SK-N-SH (cell line): ENCODE results near the gene CUX1. TPM values are rescaled to one million over a fixed set of nuclear protein-coding genes. Genes with fewer than 3 reads are reported as not detected.

Source experiments
- CTCF ChIA-PET: fragments of 300-600, 350-600 bp; formaldehyde crosslinking; extraction: SDS; loops from one replicate; lab custom pipeline; 2021; lab: Yijun Ruan, JAX
- POLR2A ChIA-PET: fragments of 350-600 bp; sonication (Branson Sonifier 250); formaldehyde crosslinking; extraction: SDS; loops from one replicate; lab custom pipeline; 2020; ENCODE audit warnings: antibody characterized with exemption, inconsistent platforms; lab: Yijun Ruan, JAX
- DNase-seq: peaks from one replicate; pipeline ENCODE4 v3.0.0; 2012
- H2AFZ ChIP-seq: fragments of 200-600 bp; sonication (generic); 2 replicates; pipeline ENCODE4 v1.8.1; 2016; ENCODE audit warnings: antibody characterized with exemption, mild to moderate bottlenecking, low read depth
- H3F3A ChIP-seq: fragments of 200-600 bp; sonication (generic); replicated peaks from 2 replicates; pipeline ENCODE3; 2016; ENCODE audit warnings: antibody characterized with exemption, mild to moderate bottlenecking; ENCODE audit not compliant: insufficient read depth
- H3K27ac ChIP-seq, 2 experiments: fragments of 200-500 bp in 1 of 2; fragments of 200-600 bp in 1 of 2; sonication (Bioruptor generic) in 1 of 2; sonication (generic), shearing (Covaris generic) in 1 of 2; 2 replicates each; pipeline versions ENCODE4 v1.5.1 to v1.6.1; 2014 to 2016; ENCODE audit warnings: low read depth in 2 of 2, inconsistent platforms in 1 of 2, low read length in 1 of 2, mild to moderate bottlenecking in 1 of 2, mixed read lengths in 1 of 2
- H3K27me3 ChIP-seq: fragments of 200-600 bp; sonication (generic), shearing (Covaris generic); 2 replicates; pipeline ENCODE4 v1.6.1; 2016; ENCODE audit warnings: mixed run types; ENCODE audit not compliant: insufficient read depth
- H3K36me3 ChIP-seq, 2 experiments: fragments of 200-500 bp in 1 of 2; fragments of 200-600 bp in 1 of 2; sonication (Bioruptor generic) in 1 of 2; sonication (generic) in 1 of 2; replicated peaks in 1 of 2; 2 replicates each; pipeline versions ENCODE3 to v1.5.1; 2014 to 2016; ENCODE audit warnings: low read length in 1 of 2, mild to moderate bottlenecking in 1 of 2; ENCODE audit not compliant: insufficient read depth in 2 of 2, control insufficient read depth in 1 of 2
- H3K4me1 ChIP-seq, 2 experiments: fragments of 200-500 bp in 1 of 2; fragments of 200-600 bp in 1 of 2; sonication (Bioruptor generic) in 1 of 2; sonication (generic), shearing (Covaris generic) in 1 of 2; 2 replicates each; pipeline versions ENCODE4 v1.5.1 to v1.6.1; 2014 to 2016; ENCODE audit warnings: low read depth in 1 of 2, low read length in 1 of 2, mixed run types in 1 of 2; ENCODE audit not compliant: insufficient read depth in 2 of 2, control insufficient read depth in 1 of 2
- H3K4me2 ChIP-seq: fragments of 200-600 bp; sonication (generic), shearing (Covaris generic); 2 replicates; pipeline ENCODE4 v1.6.1; 2017; ENCODE audit warnings: mixed run types
- H3K4me3 ChIP-seq, 2 experiments: fragments of 200-500 bp in 1 of 2; fragments of 200-600 bp in 1 of 2; sonication (Bioruptor generic) in 1 of 2; sonication (generic), shearing (Covaris generic) in 1 of 2; 2 replicates each; pipeline versions ENCODE4 v1.5.1 to v1.8.1; 2014 to 2016; ENCODE audit warnings: low read depth in 2 of 2, inconsistent platforms in 1 of 2, low read length in 1 of 2, mild to moderate bottlenecking in 1 of 2, mixed read lengths in 1 of 2, moderate library complexity in 1 of 2
- H3K79me2 ChIP-seq: fragments of 200-600 bp; sonication (generic); 2 replicates; pipeline ENCODE4 v1.8.1; 2017; ENCODE audit warnings: mild to moderate bottlenecking; ENCODE audit not compliant: insufficient read depth
- H3K9ac ChIP-seq: fragments of 200-600 bp; sonication (generic); 2 replicates; pipeline ENCODE4 v1.6.1; 2017; ENCODE audit warnings: mixed run types
- H3K9me2 ChIP-seq: fragments of 200-600 bp; sonication (generic); 2 replicates; pipeline ENCODE4 v1.6.1; 2017; ENCODE audit warnings: mixed run types
- H3K9me3 ChIP-seq: fragments of 200-600 bp; sonication (generic); 2 replicates; pipeline ENCODE4 v1.6.1; 2017; ENCODE audit warnings: mixed run types, mild to moderate bottlenecking, moderate library complexity
- H4K20me1 ChIP-seq: fragments of 200-600 bp; sonication (generic); 2 replicates; pipeline ENCODE4 v1.6.1; 2017; ENCODE audit warnings: mild to moderate bottlenecking, mixed run types; ENCODE audit not compliant: insufficient read depth
- FOSL2 ChIP-seq: IDR thresholded peaks from 2 replicates; pipeline ENCODE4 v1.4.0; 2012; ENCODE audit warnings: low read depth, mild to moderate bottlenecking, moderate library complexity, borderline replicate concordance
- FOXJ3 ChIP-seq: sonication (generic); formaldehyde crosslinking; IDR thresholded peaks from 2 replicates; pipeline ENCODE4 v1.5.1; 2020; ENCODE audit warnings: mild to moderate bottlenecking, missing genetic modification reagents
- GATA2 ChIP-seq: sonication (generic); formaldehyde crosslinking; IDR thresholded peaks from 2 replicates; pipeline ENCODE4 v1.5.0; 2020; ENCODE audit warnings: mild to moderate bottlenecking, missing genetic modification reagents
- NFIC ChIP-seq: IDR thresholded peaks from 2 replicates; pipeline ENCODE4 v1.4.0; 2012; ENCODE audit warnings: borderline replicate concordance
- PBX3 ChIP-seq: IDR thresholded peaks from 2 replicates; pipeline ENCODE4; 2012
- POLR2AphosphoS5 ChIP-seq: IDR thresholded peaks from 2 replicates; pipeline ENCODE4 v1.6.1; 2012; ENCODE audit warnings: low read depth, low read length
- RCOR1 ChIP-seq: fragments of 150-350 bp; IDR thresholded peaks from 2 replicates; pipeline ENCODE4 v1.6.1; 2017; ENCODE audit warnings: antibody characterized with exemption, low read length
- SMC3 ChIP-seq: IDR thresholded peaks from 2 replicates; pipeline ENCODE4 v1.6.1; 2012; ENCODE audit warnings: low read depth, low read length, improper control_type of control experiment
- TCF12 ChIP-seq: IDR thresholded peaks from 2 replicates; pipeline ENCODE4 v1.4.0; 2012
- TEAD4 ChIP-seq: IDR thresholded peaks from 2 replicates; pipeline ENCODE4 v1.4.0; 2012; ENCODE audit warnings: mild to moderate bottlenecking, borderline replicate concordance; ENCODE audit not compliant: insufficient read depth
- YY1 ChIP-seq: IDR thresholded peaks from 2 replicates; pipeline ENCODE4 v1.4.0; 2012; ENCODE audit warnings: low read depth, mild to moderate bottlenecking
- WGBS: methylation state at CpG from one replicate; pipeline ENCODE4 v1.1.6; 2017; ENCODE audit warnings: low lambda C conversion rate; 5-methylcytosine and 5-hydroxymethylcytosine counted together
- polyA plus RNA-seq, 3 experiments: library from polyadenylated mRNA; depleted of rRNA; stranded (reverse); fragments of >200 nt; gene quantifications; 2 replicates each; pipeline ENCODE4 v1.2.3, GENCODE V29; 2012
- TF ChIP-seq, protein P1 (sequence below): fragments of 200-600 bp; sonication (generic); IDR thresholded peaks from 2 replicates; pipeline ENCODE4 v1.6.1; 2017; ENCODE audit warnings: antibody characterized with exemption, mild to moderate bottlenecking, moderate library complexity

The CUX1 gene
- polyA plus RNA-seq, 1 of the 3 experiments (the other 2 are of a cell fraction): 68.6 TPM

DNA sequence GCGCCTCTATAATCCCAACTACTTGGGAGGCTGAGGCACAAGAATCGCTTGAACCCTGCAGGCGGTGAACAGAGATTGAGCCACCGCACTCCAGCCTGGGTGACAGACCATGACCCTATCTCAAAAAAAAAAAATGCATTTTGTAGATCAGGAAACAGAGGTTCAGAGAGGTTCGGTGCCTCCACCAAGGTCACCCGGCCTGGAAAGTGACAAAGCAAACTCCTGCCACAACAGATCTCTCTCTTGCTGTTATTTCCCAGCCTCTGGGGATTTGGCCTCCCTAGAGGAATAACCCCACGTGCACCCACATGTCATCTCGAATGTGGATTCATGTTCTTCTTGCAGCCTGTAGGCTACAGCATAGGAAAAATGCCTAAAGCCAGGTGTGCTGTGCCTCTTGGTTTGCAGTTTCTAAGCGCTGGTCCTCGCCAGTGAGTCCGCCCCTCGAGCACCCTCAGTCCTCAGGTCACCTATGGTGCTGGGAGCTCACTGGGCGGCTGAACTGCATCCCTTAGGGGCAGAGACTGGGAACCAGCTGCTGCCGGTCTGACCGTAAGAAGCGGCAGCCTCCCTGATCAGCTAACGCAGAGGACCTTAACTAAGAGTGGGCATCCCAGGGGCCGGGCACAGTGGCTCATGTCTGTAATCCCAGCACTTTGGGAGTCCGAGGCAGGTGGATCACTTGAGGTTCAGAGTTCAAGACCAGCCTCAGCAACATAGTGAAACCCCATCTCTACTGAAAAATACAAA is 417.6 kb downstream of the CUX1 start (continued):
- TF ChIP-seq, protein P1, sequence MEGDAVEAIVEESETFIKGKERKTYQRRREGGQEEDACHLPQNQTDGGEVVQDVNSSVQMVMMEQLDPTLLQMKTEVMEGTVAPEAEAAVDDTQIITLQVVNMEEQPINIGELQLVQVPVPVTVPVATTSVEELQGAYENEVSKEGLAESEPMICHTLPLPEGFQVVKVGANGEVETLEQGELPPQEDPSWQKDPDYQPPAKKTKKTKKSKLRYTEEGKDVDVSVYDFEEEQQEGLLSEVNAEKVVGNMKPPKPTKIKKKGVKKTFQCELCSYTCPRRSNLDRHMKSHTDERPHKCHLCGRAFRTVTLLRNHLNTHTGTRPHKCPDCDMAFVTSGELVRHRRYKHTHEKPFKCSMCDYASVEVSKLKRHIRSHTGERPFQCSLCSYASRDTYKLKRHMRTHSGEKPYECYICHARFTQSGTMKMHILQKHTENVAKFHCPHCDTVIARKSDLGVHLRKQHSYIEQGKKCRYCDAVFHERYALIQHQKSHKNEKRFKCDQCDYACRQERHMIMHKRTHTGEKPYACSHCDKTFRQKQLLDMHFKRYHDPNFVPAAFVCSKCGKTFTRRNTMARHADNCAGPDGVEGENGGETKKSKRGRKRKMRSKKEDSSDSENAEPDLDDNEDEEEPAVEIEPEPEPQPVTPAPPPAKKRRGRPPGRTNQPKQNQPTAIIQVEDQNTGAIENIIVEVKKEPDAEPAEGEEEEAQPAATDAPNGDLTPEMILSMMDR: no peak
- TF ChIP-seq NFIC (no peak), TEAD4 (no peak), FOSL2 (no peak), GATA2 (CRISPR knock-in tag) (no peak), SMC3 (no peak), POLR2AphosphoS5 (no peak), TCF12 (no peak), FOXJ3 (no peak), YY1 (no peak), RCOR1 (no peak)

- Histone ChIP-seq H3F3A (no peaks in the 10 kb centered on the region), H4K20me1 (no peaks in the 10 kb centered on the region), H3K79me2 (no peaks in the 10 kb centered on the region), H3K27me3 (no peaks in the 10 kb centered on the region), H3K36me3 (peaks cover 5 to 24% of the 10 kb centered on the region in 2 experiments), H3K4me2 (no peak overlapping the region), H3K9me2 (no peaks in the 10 kb centered on the region), H3K9ac (no peak overlapping the region), H3K27ac (no peak overlapping the region; a peak in 1 of 4 replicates), H2AFZ (no peak overlapping the region), H3K4me1 (peaks cover 0 to 2% of the 10 kb centered on the region in 2 experiments; a peak in 1 of 4 replicates), H3K4me3 (no peak overlapping the region), H3K9me3 (no peaks in the 10 kb centered on the region)
- DNase-seq: no peak
- TF ChIP-seq PBX3 (no peak), FOSL2 (no peak), SMC3 (no peak)
- 96% methylated on average over 7 of the region's 7 CpGs for WGBS
- ChIA-PET CTCF (interaction anchor here (0.6 to 5.5 kb wide), 70 partner anchors 8 to 915 kb away, joined by 3 to 68 read pairs (median 4); partner anchors contain the start of genes CUX1 and IFT22), POLR2A (no interaction called here)
Observed at GRCh38 chr7:102236102-102236501, 418.7 kb downstream of the CUX1 start.
